Right kidney (tissue), 9 donors: ENCODE measurements around the gene GALE.
A peak's percentile ranks its signal among the peaks of the same experiment; 100 is the strongest.
"Not testable (repeated sequence)": the region's sequence is repeated elsewhere in the genome, so short reads cannot be mapped to it uniquely, and the experiment has no call there.

ENCODE experiments used
- DNase-seq: peaks from one replicate; pipeline ENCODE4 v3.0.0-alpha.2; 2016
- long read RNA-seq, 8 donors: transcript quantifications; one replicate each; lab custom pipeline, GENCODE V29; 2026

The GALE gene
- long read RNA-seq, donor 1, transcript GALE-216 (12 exons, 1,566 nt): major isoform, 18 of 30 reads
- long read RNA-seq, donor 1, partial matches to known transcripts: 9 of 30 reads
- long read RNA-seq, donor 1, other reads (novel, unspliced or antisense): 0 of 30 reads
- long read RNA-seq, donor 2, transcript GALE-216 (12 exons, 1,566 nt): major isoform, 8 of 14 reads
- long read RNA-seq, donor 2, partial matches to known transcripts: 6 of 14 reads
- long read RNA-seq, donor 2, other reads (novel, unspliced or antisense): 0 of 14 reads
- long read RNA-seq, donor 3, transcript GALE-216 (12 exons, 1,566 nt): major isoform, 8 of 15 reads
- long read RNA-seq, donor 3, partial matches to known transcripts: 6 of 15 reads
- long read RNA-seq, donor 3, other reads (novel, unspliced or antisense): 0 of 15 reads
- long read RNA-seq, donor 4, transcript GALE-216 (12 exons, 1,566 nt): major isoform, 7 of 15 reads
- long read RNA-seq, donor 4, partial matches to known transcripts: 7 of 15 reads
- long read RNA-seq, donor 4, other reads (novel, unspliced or antisense): 0 of 15 reads
- long read RNA-seq, donor 5, transcript GALE-216 (12 exons, 1,566 nt): major isoform, 10 of 21 reads
- long read RNA-seq, donor 5, partial matches to known transcripts: 10 of 21 reads
- long read RNA-seq, donor 5, other reads (novel, unspliced or antisense): 0 of 21 reads
- long read RNA-seq, donor 6, transcript GALE-216 (12 exons, 1,566 nt): major isoform, 6 of 12 reads
- long read RNA-seq, donor 6, partial matches to known transcripts: 5 of 12 reads
- long read RNA-seq, donor 6, other reads (novel, unspliced or antisense): 0 of 12 reads
- long read RNA-seq, donor 7, transcript GALE-216 (12 exons, 1,566 nt): major isoform, 16 of 29 reads
- long read RNA-seq, donor 7, partial matches to known transcripts: 12 of 29 reads
- long read RNA-seq, donor 7, other reads (novel, unspliced or antisense): 0 of 29 reads
- long read RNA-seq, donor 8, transcript GALE-216 (12 exons, 1,566 nt): major isoform, 7 of 17 reads
- long read RNA-seq, donor 8, partial matches to known transcripts: 8 of 17 reads
- long read RNA-seq, donor 8, other reads (novel, unspliced or antisense): 0 of 17 reads

- DNase-seq: peak; percentile 84
These were observed at the start of gene GALE for GRCh38 chr1:23800400-23801337. Gene GALE, minus strand, starts transcription at chr1:23800754. Its CDS starts 1,747 bp downstream, at chr1:23799007.

- no peak for DNase-seq
These were observed 48.4 kb upstream of the GALE start for GRCh38 chr1:23848673-23849616.

GRCh38 chr1:23847482-23848095 lies 47.0 kb upstream of the GALE start:
- DNase-seq: not testable (repeated sequence)

GRCh38 chr1:23845163-23845562 lies 44.6 kb upstream of the GALE start:
- DNase-seq: no peak

- DNase-seq: no peak
These were observed 43.1 kb upstream of the GALE start for GRCh38 chr1:23843644-23844043.

- DNase-seq: peak; percentile 68
These were observed 37.9 kb upstream of the GALE start for GRCh38 chr1:23838401-23838866.

GRCh38 chr1:23837908-23838307 lies 37.4 kb upstream of the GALE start:
- DNase-seq: no peak

- no peak for DNase-seq
These were observed 35.5 kb upstream of the GALE start for GRCh38 chr1:23836037-23836436.

- DNase-seq: not testable (repeated sequence)
These were observed 33.6 kb upstream of the GALE start for GRCh38 chr1:23834156-23834555.

- DNase-seq: no peak
These were observed 27.2 kb upstream of the GALE start for GRCh38 chr1:23827717-23828116.

- DNase-seq: not testable (repeated sequence)
These were observed 26.0 kb upstream of the GALE start for GRCh38 chr1:23826590-23826989.

- peak; percentile 30 for DNase-seq
These were observed 25.4 kb upstream of the GALE start for GRCh38 chr1:23825762-23826522.

- DNase-seq: peak; percentile 87
These were observed 24.7 kb upstream of the GALE start, which contains the start of gene HMGCL for GRCh38 chr1:23825076-23825761. Gene HMGCL, minus strand, starts transcription at chr1:23825429. Its CDS starts 14 bp downstream, at chr1:23825415.

GRCh38 chr1:23824711-23825075 lies 24.1 kb upstream of the GALE start:
- no peak for DNase-seq

GRCh38 chr1:23823767-23824166 lies 23.2 kb upstream of the GALE start:
- no peak for DNase-seq

GRCh38 chr1:23817633-23818032 lies 17.1 kb upstream of the GALE start:
- DNase-seq: no peak

- DNase-seq: no peak
These were observed 16.4 kb upstream of the GALE start for GRCh38 chr1:23816906-23817305.

- no peak for DNase-seq
These were observed 15.8 kb upstream of the GALE start for GRCh38 chr1:23816361-23816760.
